HG03378 (cell line): ENCODE measurements around the gene CCDC88B.

Experiments used
- ATAC-seq: cut with Tn5 transposase; IDR thresholded peaks from one replicate; pipeline ENCODE4 v1.9.1; 2021; ENCODE audit warnings: mild to moderate bottlenecking, moderate library complexity; ENCODE audit not compliant: unreplicated experiment

Gene CCDC88B

GRCh38 chr11:64343767-64344559 is 4.0 kb downstream of the CCDC88B start:
- ATAC-seq = no peak

- no peak for ATAC-seq
Measured at GRCh38 chr11:64344787-64345186, 4.8 kb downstream of the CCDC88B start.

GRCh38 chr11:64347193-64347867 is 7.3 kb downstream of the CCDC88B start:
- no peak for ATAC-seq

GRCh38 chr11:64348383-64349024 is 8.5 kb downstream of the CCDC88B start:
- no peak for ATAC-seq

GRCh38 chr11:64349025-64349387 is 9.0 kb downstream of the CCDC88B start:
- ATAC-seq = no peak

- no peak for ATAC-seq
Measured at GRCh38 chr11:64349404-64349803, 9.4 kb downstream of the CCDC88B start.

- ATAC-seq = no peak
Measured at GRCh38 chr11:64351136-64351631, 11.2 kb downstream of the CCDC88B start.

- no peak for ATAC-seq
Measured at GRCh38 chr11:64352099-64352994, 12.3 kb downstream of the CCDC88B start.

GRCh38 chr11:64352995-64353714 is 13.2 kb downstream of the CCDC88B start:
- no peak for ATAC-seq

- ATAC-seq = no peak
Measured at GRCh38 chr11:64353715-64354506, 13.9 kb downstream of the CCDC88B start.

GRCh38 chr11:64355078-64355940 is 15.3 kb downstream of the CCDC88B start:
- ATAC-seq = no peak

GRCh38 chr11:64356498-64357411 is 16.8 kb downstream of the CCDC88B start:
- no peak for ATAC-seq

- no peak for ATAC-seq
Measured at GRCh38 chr11:64357446-64357845, 17.4 kb downstream of the CCDC88B start.

GRCh38 chr11:64357904-64358535 is 18.0 kb downstream of the CCDC88B start:
- ATAC-seq = no peak

GRCh38 chr11:64358536-64358906 is 18.5 kb downstream of the CCDC88B start:
- ATAC-seq = no peak

GRCh38 chr11:64358907-64359711 is 19.1 kb downstream of the CCDC88B start, which contains the start of gene RPS6KA4:
Gene RPS6KA4, plus strand, starts transcription at chr11:64359162. Its CDS starts 74 bp downstream, at chr11:64359236.
- ATAC-seq = no peak
